WTC11 (cell line): ENCODE data around the gene GALNT18.

Source experiments
- ATF1 ChIP-seq: sonication (generic); formaldehyde crosslinking; IDR thresholded peaks from 2 replicates; pipeline ENCODE4 v1.8.1; 2023; ENCODE audit warnings: mild to moderate bottlenecking, moderate library complexity, missing genetic modification reagents
- ZNF423 ChIP-seq: fragments of 250-450 bp; sonication (Bioruptor Pico); IDR thresholded peaks from 2 replicates; pipeline ENCODE4 v2.1.2; 2022; ENCODE audit warnings: mild to moderate bottlenecking, moderate library complexity
- TF ChIP-seq, protein P1 (sequence below): fragments of 200-600 bp; IDR thresholded peaks from 2 replicates; pipeline ENCODE4 v1.8.0; 2022; ENCODE audit warnings: antibody characterized with exemption
- TF ChIP-seq, protein P2 (sequence below): sonication (generic); formaldehyde crosslinking; IDR thresholded peaks from 2 replicates; pipeline ENCODE4 v1.8.0; 2022; ENCODE audit warnings: mild to moderate bottlenecking, missing genetic modification reagents

DNA sequence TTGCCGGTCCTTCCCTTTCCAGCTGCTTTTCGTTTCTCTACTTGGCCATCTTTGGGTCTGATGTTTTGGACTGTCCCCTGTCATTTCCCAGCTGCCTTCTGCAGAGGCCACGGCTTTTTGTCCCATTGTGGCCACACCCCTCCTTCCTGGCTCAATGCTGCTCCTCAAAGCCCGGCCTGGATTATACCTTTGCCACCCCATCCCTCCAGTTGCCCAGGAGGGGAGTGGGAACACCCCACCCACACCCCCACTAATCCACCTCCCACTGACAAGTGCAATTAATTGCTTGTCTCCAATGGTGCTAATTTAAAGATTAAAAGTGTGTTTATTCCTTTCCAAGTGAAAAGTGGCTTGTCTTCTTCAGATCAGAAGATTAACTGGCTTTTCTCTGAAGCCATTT, 234.6 kb downstream of the GALNT18 start:
- TF ChIP-seq, protein P1, sequence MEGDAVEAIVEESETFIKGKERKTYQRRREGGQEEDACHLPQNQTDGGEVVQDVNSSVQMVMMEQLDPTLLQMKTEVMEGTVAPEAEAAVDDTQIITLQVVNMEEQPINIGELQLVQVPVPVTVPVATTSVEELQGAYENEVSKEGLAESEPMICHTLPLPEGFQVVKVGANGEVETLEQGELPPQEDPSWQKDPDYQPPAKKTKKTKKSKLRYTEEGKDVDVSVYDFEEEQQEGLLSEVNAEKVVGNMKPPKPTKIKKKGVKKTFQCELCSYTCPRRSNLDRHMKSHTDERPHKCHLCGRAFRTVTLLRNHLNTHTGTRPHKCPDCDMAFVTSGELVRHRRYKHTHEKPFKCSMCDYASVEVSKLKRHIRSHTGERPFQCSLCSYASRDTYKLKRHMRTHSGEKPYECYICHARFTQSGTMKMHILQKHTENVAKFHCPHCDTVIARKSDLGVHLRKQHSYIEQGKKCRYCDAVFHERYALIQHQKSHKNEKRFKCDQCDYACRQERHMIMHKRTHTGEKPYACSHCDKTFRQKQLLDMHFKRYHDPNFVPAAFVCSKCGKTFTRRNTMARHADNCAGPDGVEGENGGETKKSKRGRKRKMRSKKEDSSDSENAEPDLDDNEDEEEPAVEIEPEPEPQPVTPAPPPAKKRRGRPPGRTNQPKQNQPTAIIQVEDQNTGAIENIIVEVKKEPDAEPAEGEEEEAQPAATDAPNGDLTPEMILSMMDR = no peak
- TF ChIP-seq ATF1 (CRISPR knock-in tag) (no peak), ZNF423 (no peak)
- TF ChIP-seq, protein P2, sequence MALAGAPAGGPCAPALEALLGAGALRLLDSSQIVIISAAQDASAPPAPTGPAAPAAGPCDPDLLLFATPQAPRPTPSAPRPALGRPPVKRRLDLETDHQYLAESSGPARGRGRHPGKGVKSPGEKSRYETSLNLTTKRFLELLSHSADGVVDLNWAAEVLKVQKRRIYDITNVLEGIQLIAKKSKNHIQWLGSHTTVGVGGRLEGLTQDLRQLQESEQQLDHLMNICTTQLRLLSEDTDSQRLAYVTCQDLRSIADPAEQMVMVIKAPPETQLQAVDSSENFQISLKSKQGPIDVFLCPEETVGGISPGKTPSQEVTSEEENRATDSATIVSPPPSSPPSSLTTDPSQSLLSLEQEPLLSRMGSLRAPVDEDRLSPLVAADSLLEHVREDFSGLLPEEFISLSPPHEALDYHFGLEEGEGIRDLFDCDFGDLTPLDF (CRISPR knock-in tag) = no peak
